Measurements from ENCODE around the gene HSPB9. TPM values are rescaled to one million over a fixed set of nuclear protein-coding genes. Genes with fewer than 3 reads are reported as not detected.
A peak's percentile ranks its signal among the peaks of the same experiment; 100 is the strongest.

HSPB9 gene
- total RNA-seq, 6 donors from 2014 or later = 0.15 to 1.0 TPM; not detected in 4

- Histone ChIP-seq H3K27me3 (no peaks in the 10 kb centered on the region), H3K4me1 (peaks cover 17 to 30% (median 19%) of the 10 kb centered on the region in 4 donors), H3K36me3 (peaks cover 0 to 36% (median 7%) of the 10 kb centered on the region in 4 donors), H3K27ac (peak overlapping the region in 1 of 4 donors; percentile 94), H3K9me3 (no peaks in the 10 kb centered on the region), H3K4me3 (no peak overlapping the region)
- TF ChIP-seq POLR2A (IDR thresholded peaks at IDR 0.05) = no peak
- no peak for TF ChIP-seq POLR2AphosphoS5 (IDR thresholded peaks at IDR 0.05)
- TF ChIP-seq CTCF (IDR thresholded peaks at IDR 0.05) = no peak
- TF ChIP-seq EP300 (IDR thresholded peaks at IDR 0.05) = no peak
- 92% methylated on average over 8 to 9 of the region's 9 CpGs for WGBS, 2 donors
- DNase-seq = no peak
- no peak for ATAC-seq (ENCODE audit: low FRiP score in 2 of 2)
Observed at GRCh38 chr17:42114118-42114517, 8.5 kb upstream of the HSPB9 start.

- 33 to 43% methylated on average over 18 of the region's 18 CpGs for WGBS, 2 donors
- Histone ChIP-seq H3K9me3 (no peaks in the 10 kb centered on the region), H3K4me1 (peaks cover 22 to 36% (median 24%) of the 10 kb centered on the region in 4 donors), H3K4me3 (no peak overlapping the region), H3K27ac (peak overlapping the region in 1 of 4 donors; percentile 50), H3K27me3 (no peaks in the 10 kb centered on the region), H3K36me3 (peaks cover 0 to 38% (median 3%) of the 10 kb centered on the region in 4 donors)
- TF ChIP-seq CTCF (IDR thresholded peaks at IDR 0.05) = peak; percentile 80 to 92 (median 87)
- TF ChIP-seq EP300 (IDR thresholded peaks at IDR 0.05) = no peak
- peak; percentile 32 to 51 for ATAC-seq (ENCODE audit: low FRiP score in 2 of 2)
- peak; percentile 82 to 83 for DNase-seq
Observed at GRCh38 chr17:42116705-42117396, 5.8 kb upstream of the HSPB9 start.

- Histone ChIP-seq H3K9me3 (no peaks in the 10 kb centered on the region), H3K4me3 (no peak overlapping the region), H3K27me3 (no peaks in the 10 kb centered on the region), H3K4me1 (peaks cover 25 to 39% (median 27%) of the 10 kb centered on the region in 4 donors), H3K27ac (no peak overlapping the region), H3K36me3 (peaks cover 0 to 38% (median 3%) of the 10 kb centered on the region in 4 donors)
- TF ChIP-seq POLR2A (IDR thresholded peaks at IDR 0.05) (no peak), EP300 (IDR thresholded peaks at IDR 0.05) (no peak), CTCF (IDR thresholded peaks at IDR 0.05) (no peak), POLR2AphosphoS5 (IDR thresholded peaks at IDR 0.05) (no peak)
- no peak for DNase-seq
- WGBS, 2 donors = 84 to 91% methylated on average over 23 to 28 of the region's 30 CpGs
- no peak for ATAC-seq (ENCODE audit: low FRiP score in 2 of 2)
Observed at GRCh38 chr17:42117397-42118125, 5.0 kb upstream of the HSPB9 start.

- DNase-seq = no peak
- Histone ChIP-seq H3K27ac (no peak overlapping the region), H3K36me3 (peaks cover 0 to 38% (median 3%) of the 10 kb centered on the region in 4 donors), H3K4me1 (peaks cover 19 to 37% (median 22%) of the 10 kb centered on the region in 4 donors), H3K27me3 (no peaks in the 10 kb centered on the region), H3K9me3 (no peaks in the 10 kb centered on the region), H3K4me3 (no peak overlapping the region)
- ATAC-seq (ENCODE audit: low FRiP score in 2 of 2) = no peak
- WGBS, 2 donors = 94 to 98% methylated on average over 3 to 4 of the region's 4 CpGs
- TF ChIP-seq POLR2A (IDR thresholded peaks at IDR 0.05) (no peak), CTCF (IDR thresholded peaks at IDR 0.05) (no peak), EP300 (IDR thresholded peaks at IDR 0.05) (no peak)
Observed at GRCh38 chr17:42118126-42118510, 4.5 kb upstream of the HSPB9 start.

Data from upper lobe of left lung (tissue), 6 donors.